ENCODE measurements around the gene CRTC1.

- TF ChIP-seq CTCF (IDR thresholded peaks at IDR 0.05) (no peak), POLR2A (IDR thresholded peaks at IDR 0.05) (no peak)
Observed at GRCh38 chr19:18828786-18829185, 145.3 kb downstream of the CRTC1 start.

Data from uterus (tissue), 2 donors.